ENCODE data around the gene SPDYE8. TPM values are rescaled to one million over a fixed set of nuclear protein-coding genes. Genes with fewer than 3 reads are reported as not detected.
A peak's percentile ranks its signal among the peaks of the same experiment; 100 is the strongest.
"Not testable (repeated sequence)": the region's sequence is repeated elsewhere in the genome, so short reads cannot be mapped to it uniquely, and the experiment has no call there.

SPDYE8 gene
- total RNA-seq, 1 experiment from 2014 or later, result not detected

- not testable (repeated sequence) for H4K5ac ChIP-seq (ENCODE audit: insufficient read length, low read depth, low read length); H2BK5ac ChIP-seq (ENCODE audit: insufficient read length, low read length); H2BK20ac ChIP-seq (ENCODE audit: low read depth, low read length, poor library complexity, severe bottlenecking); H3K27me3 Mint-ChIP-seq (ENCODE audit: low read depth); H3K56ac ChIP-seq (ENCODE audit: insufficient read length, low read depth, low read length); H3K79me1 ChIP-seq (ENCODE audit: insufficient read depth, low read depth, low read length, poor library complexity, severe bottlenecking); H4K20me1 ChIP-seq (ENCODE audit: control insufficient read depth, insufficient read depth, insufficient read length); H2AFZ ChIP-seq (ENCODE audit: low read length); H4K8ac ChIP-seq (replicated peaks; ENCODE audit: insufficient read length, low read depth, low read length); H3K4ac ChIP-seq (ENCODE audit: low read depth, low read length); H3K18ac ChIP-seq (ENCODE audit: insufficient read length, low read depth, low read length); H3K4me1 ChIP-seq (ENCODE audit: insufficient read depth, low read length); H3K79me2 ChIP-seq (ENCODE audit: insufficient read depth, low read length); H2BK12ac ChIP-seq (ENCODE audit: insufficient read length, low read depth, low read length); H3K14ac ChIP-seq (ENCODE audit: insufficient read depth, low read length); H3K36me3 Mint-ChIP-seq (ENCODE audit: insufficient read depth in 1 of 3, low read depth in 3 of 3); H3T11ph ChIP-seq (ENCODE audit: low read length); H3K4me1 Mint-ChIP-seq; H3K27ac ChIP-seq (ENCODE audit: insufficient read length, low read depth, low read length); H3K27me3 ChIP-seq (ENCODE audit: insufficient read depth, low read length); DNase-seq; H4K91ac ChIP-seq (ENCODE audit: insufficient read length, low read depth, low read length); H2AK5ac ChIP-seq (ENCODE audit: insufficient read length, low read length); H2BK120ac ChIP-seq (ENCODE audit: low read depth, low read length, poor library complexity, severe bottlenecking); H2BK15ac ChIP-seq (ENCODE audit: low read depth, low read length); H3K4me2 ChIP-seq (ENCODE audit: insufficient read depth, insufficient read length, low read length); H3K23ac ChIP-seq (ENCODE audit: insufficient read length, low read depth, low read length); H3K23me2 ChIP-seq (ENCODE audit: insufficient read length, low read depth, low read length, poor library complexity, severe bottlenecking); H3K9me3 Mint-ChIP-seq; H3K9me3 ChIP-seq (ENCODE audit: control insufficient read depth, low read depth, low read length)
- peak overlapping the region; percentile 96 to 100 (median 99); a peak in 6 of 7 replicates for H3K27ac Mint-ChIP-seq
- H3K9ac ChIP-seq (ENCODE audit: extremely low read depth, insufficient read length, low read length), result peak overlapping the region; percentile 10
- H3K4me3 Mint-ChIP-seq, result peak overlapping the region; percentile 94 to 96
- no CpG with 5 or more reads among the region's 30 CpGs for WGBS (ENCODE audit: extremely low coverage, insufficient read length, low lambda C conversion rate)
These were observed 24.2 kb downstream of the SPDYE8 start for GRCh38 chr7:73005356-73005692.

DNA sequence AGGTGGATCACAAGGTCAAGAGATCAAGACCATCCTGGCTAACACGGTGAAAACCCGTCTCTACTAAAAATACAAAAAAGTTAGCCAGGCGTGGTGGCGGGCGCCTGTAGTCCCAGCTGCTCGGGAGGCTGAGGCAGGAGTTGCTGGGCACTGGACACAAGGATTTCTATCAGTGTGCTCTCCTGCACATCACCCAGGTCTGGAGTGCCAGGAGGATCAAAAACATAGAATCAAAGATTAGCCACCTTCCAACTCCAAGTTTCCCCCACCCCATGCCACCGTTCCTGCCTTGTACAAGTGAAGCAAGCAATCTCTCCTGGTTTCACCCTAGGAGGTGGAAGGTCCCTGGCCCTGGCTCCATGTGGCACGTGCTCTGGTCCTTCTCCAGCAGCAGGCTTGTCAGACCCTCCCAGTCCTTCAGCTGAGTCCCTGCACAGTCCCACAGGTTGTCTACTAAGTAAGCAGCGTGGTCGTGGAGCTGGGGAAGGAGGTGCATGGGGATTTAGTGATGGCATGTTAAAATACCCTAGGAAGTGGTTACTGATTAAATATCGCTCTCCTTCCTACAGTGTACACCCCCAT, 31.6 kb downstream of the SPDYE8 start:
- H3K9me3 ChIP-seq (ENCODE audit: control insufficient read depth, low read depth, low read length); H3K79me1 ChIP-seq (ENCODE audit: insufficient read depth, low read depth, low read length, poor library complexity, severe bottlenecking); H2BK15ac ChIP-seq (ENCODE audit: low read depth, low read length); H2BK12ac ChIP-seq (ENCODE audit: insufficient read length, low read depth, low read length); H2AFZ ChIP-seq (ENCODE audit: low read length); H4K91ac ChIP-seq (ENCODE audit: insufficient read length, low read depth, low read length); H3K27me3 Mint-ChIP-seq (ENCODE audit: low read depth); H3K27ac Mint-ChIP-seq; H3K79me2 ChIP-seq (ENCODE audit: insufficient read depth, low read length); H3T11ph ChIP-seq (ENCODE audit: low read length); H3K18ac ChIP-seq (ENCODE audit: insufficient read length, low read depth, low read length); H3K9ac ChIP-seq (ENCODE audit: extremely low read depth, insufficient read length, low read length); H3K23ac ChIP-seq (ENCODE audit: insufficient read length, low read depth, low read length); H3K23me2 ChIP-seq (ENCODE audit: insufficient read length, low read depth, low read length, poor library complexity, severe bottlenecking); H4K20me1 ChIP-seq (ENCODE audit: control insufficient read depth, insufficient read depth, insufficient read length); H3K4me3 Mint-ChIP-seq; H3K14ac ChIP-seq (ENCODE audit: insufficient read depth, low read length); H3K27me3 ChIP-seq (ENCODE audit: insufficient read depth, low read length); H4K8ac ChIP-seq (replicated peaks; ENCODE audit: insufficient read length, low read depth, low read length); H2BK5ac ChIP-seq (ENCODE audit: insufficient read length, low read length); H2AK5ac ChIP-seq (ENCODE audit: insufficient read length, low read length); H3K4ac ChIP-seq (ENCODE audit: low read depth, low read length); DNase-seq; H3K4me2 ChIP-seq (ENCODE audit: insufficient read depth, insufficient read length, low read length); H3K56ac ChIP-seq (ENCODE audit: insufficient read length, low read depth, low read length); H4K5ac ChIP-seq (ENCODE audit: insufficient read length, low read depth, low read length); H3K4me1 Mint-ChIP-seq; H3K9me3 Mint-ChIP-seq; H2BK20ac ChIP-seq (ENCODE audit: low read depth, low read length, poor library complexity, severe bottlenecking); H3K27ac ChIP-seq (ENCODE audit: insufficient read length, low read depth, low read length); H3K36me3 Mint-ChIP-seq (ENCODE audit: insufficient read depth in 1 of 3, low read depth in 3 of 3); H3K4me1 ChIP-seq (ENCODE audit: insufficient read depth, low read length); H2BK120ac ChIP-seq (ENCODE audit: low read depth, low read length, poor library complexity, severe bottlenecking): not testable (repeated sequence)
- WGBS (ENCODE audit: extremely low coverage, insufficient read length, low lambda C conversion rate), result no CpG with 5 or more reads among the region's 11 CpGs

Measured in H9 (cell line).